Ovary (tissue), 9 donors: ENCODE data around the gene DICER1. TPM values are rescaled to one million over a fixed set of nuclear protein-coding genes. Genes with fewer than 3 reads are reported as not detected.

Experiments
- DNase-seq, 5 donors: peaks; one replicate each; pipeline ENCODE4 v3.0.0-alpha.2; 2019 to 2020
- H3K27ac ChIP-seq, 2 donors: fragments of 200-600 bp; one replicate each; pipeline versions ENCODE4 v1.5.1 to v1.8.0; 2019 to 2022
- H3K27me3 ChIP-seq: fragments of 200-600 bp; one replicate; pipeline ENCODE4 v1.8.0; 2022
- H3K36me3 ChIP-seq: fragments of 200-600 bp; sonication (generic); one replicate; pipeline ENCODE4 v1.5.1; 2019
- H3K4me1 ChIP-seq: one replicate; pipeline ENCODE4 v1.8.1; 2013; ENCODE audit warnings: mild to moderate bottlenecking, moderate library complexity; ENCODE audit not compliant: insufficient read depth
- H3K4me3 ChIP-seq: fragments of 200-600 bp; sonication (generic); one replicate; pipeline ENCODE4 v1.5.1; 2017
- H3K9me3 ChIP-seq, 2 donors: fragments of 200-600 bp in 1 of 2; sonication (generic) in 1 of 2; one replicate each; pipeline versions ENCODE4 v1.5.1 to v1.8.1; 2013 to 2019; ENCODE audit warnings: mild to moderate bottlenecking in 1 of 2, moderate library complexity in 1 of 2
- CTCF ChIP-seq, 3 donors: fragments of 450-650 bp in 2 of 3; fragments of 200-600 bp in 1 of 3; IDR thresholded peaks; one replicate each; pipeline versions ENCODE4 v1.5.1 to v1.8.0; 2016 to 2022; ENCODE audit warnings: antibody characterized with exemption in 3 of 3, mild to moderate bottlenecking in 1 of 3
- EP300 ChIP-seq: sonication (generic); formaldehyde crosslinking; IDR thresholded peaks from one replicate; pipeline ENCODE4 v1.6.1; 2017; ENCODE audit warnings: antibody characterized with exemption
- POLR2A ChIP-seq: fragments of 450-650 bp; IDR thresholded peaks from one replicate; pipeline ENCODE4 v1.6.1; 2017; ENCODE audit warnings: antibody characterized with exemption, mild to moderate bottlenecking, moderate library complexity
- WGBS, 3 donors: extraction: QIAGEN DNeasy Blood & Tissue Kit in 1 of 3; methylation state at CpG; one replicate each; pipeline versions ENCODE4 v1.1.5 to v1.1.7; 2013 to 2017; 5-methylcytosine and 5-hydroxymethylcytosine counted together
- intact Hi-C, 4 donors: fragments of 100-400 bp; cut with DNase I; formaldehyde crosslinking; loops; one replicate each; pipeline versions ENCODE4 v1.11.0 to v1.15.1; 2022 to 2023
- polyA plus RNA-seq, 2 donors: library from polyadenylated mRNA; stranded (reverse); fragments of 200-250 nt in 1 of 2; fragments of 350-450 nt in 1 of 2; fragmentation: Illumina TruSeq in 1 of 2; extraction: RNeasy Lipid Tissue Mini Kit (QIAGEN cat#74804) in 1 of 2; gene quantifications; one replicate each; pipeline ENCODE4 v1.2.3, GENCODE V29; 2013 to 2014
- total RNA-seq, 7 donors: library from RNA; depleted of rRNA in 2 of 7; stranded (reverse); fragments of >200 nt in 2 of 7; fragmentation: NEBNext Ultra II Directional in 3 of 7; extraction: Animal tissue kit (Norgen Biotek cat#: 25700) in 3 of 7; gene quantifications; one replicate each; pipeline versions ENCODE4 v1.1.0 to v1.2.4, GENCODE V29; 2016 to 2023
- donor health status: DM: no; HTN: no; CAD: no; lungs with moderate emphysema.
- donor health status: DM: no; HTN: no; CAD: no.
- donor health status: Bipolar disorder and iron deficiency.
- donor health status: DM: yes; HTN: yes; CAD: no.
- donor health status: DM: no; HTN: no; CAD: no.
- donor health status: DM: yes; HTN: yes; CAD: no.

DICER1 gene
- total and polyA plus RNA-seq, 9 donors: 9.6 to 54.7 (median 47.4) TPM

- Histone ChIP-seq H3K4me3 (no peak overlapping the region), H3K9me3 (no peaks in the 10 kb centered on the region), H3K4me1 (no peaks in the 10 kb centered on the region), H3K27me3 (no peaks in the 10 kb centered on the region), H3K36me3 (no peaks in the 10 kb centered on the region), H3K27ac (no peak overlapping the region)
- WGBS, 3 donors: 87 to 89% (median 88%) methylated on average over 22 to 23 of the region's 23 CpGs
- no peak for DNase-seq
- intact Hi-C loops: no loop called here
- TF ChIP-seq CTCF (IDR thresholded peaks at IDR 0.05): no peak
- TF ChIP-seq POLR2A: no peak
- TF ChIP-seq EP300: no peak
Observed at GRCh38 chr14:95054346-95055280, 102.7 kb downstream of the DICER1 start.

- intact Hi-C loops: no loop called here
Observed at GRCh38 chr14:95052016-95052585, 105.2 kb downstream of the DICER1 start.

GRCh38 chr14:95049952-95050351, 107.4 kb downstream of the DICER1 start:
- Histone ChIP-seq H3K4me1 (no peaks in the 10 kb centered on the region), H3K9me3 (no peaks in the 10 kb centered on the region), H3K4me3 (no peak overlapping the region), H3K36me3 (no peaks in the 10 kb centered on the region), H3K27ac (no peak overlapping the region), H3K27me3 (no peaks in the 10 kb centered on the region)
- TF ChIP-seq EP300 (no peak), POLR2A (no peak), CTCF (IDR thresholded peaks at IDR 0.05) (no peak)
- DNase-seq: no peak
- intact Hi-C loops: no loop called here

More at GRCh38 chr14:95052016-95052585, 105.2 kb downstream of the DICER1 start:
- no peaks in the 10 kb centered on the region for H3K36me3 ChIP-seq
- no peak overlapping the region for H3K27ac ChIP-seq
- no peaks in the 10 kb centered on the region for H3K27me3 ChIP-seq
- DNase-seq: no peak
- WGBS, 3 donors: 74 to 81% (median 79%) methylated on average over 13 to 14 of the region's 14 CpGs
- H3K4me1 ChIP-seq: no peaks in the 10 kb centered on the region
- no peak overlapping the region for H3K4me3 ChIP-seq
- TF ChIP-seq CTCF (IDR thresholded peaks at IDR 0.05) (no peak), EP300 (no peak), POLR2A (no peak)
- H3K9me3 ChIP-seq: no peaks in the 10 kb centered on the region

- intact Hi-C loops: no loop called here
- Histone ChIP-seq H3K27ac (no peak overlapping the region), H3K36me3 (no peaks in the 10 kb centered on the region), H3K27me3 (no peaks in the 10 kb centered on the region), H3K9me3 (no peaks in the 10 kb centered on the region), H3K4me1 (no peaks in the 10 kb centered on the region), H3K4me3 (no peak overlapping the region)
- DNase-seq: peak in 1 of 5 donors; percentile 3
- WGBS, 3 donors: 87 to 93% (median 88%) methylated on average over 10 of the region's 10 CpGs
- TF ChIP-seq CTCF (IDR thresholded peaks at IDR 0.05) (no peak), POLR2A (no peak), EP300 (no peak)
Observed at GRCh38 chr14:95048771-95049312, 108.5 kb downstream of the DICER1 start.
